Mucosa of stomach (tissue), 1 donor: ENCODE results near the gene CEP57.

Experiments used
- H3K27me3 ChIP-seq: one replicate; pipeline ENCODE4 v1.7.0; 2013; ENCODE audit warnings: mild to moderate bottlenecking, low read length; ENCODE audit not compliant: control insufficient read depth, insufficient read depth
- H3K36me3 ChIP-seq: one replicate; pipeline ENCODE4 v1.7.0; 2013; ENCODE audit warnings: low read length; ENCODE audit not compliant: control insufficient read depth, insufficient read depth
- H3K4me1 ChIP-seq: one replicate; pipeline ENCODE4 v1.7.0; 2013; ENCODE audit warnings: mild to moderate bottlenecking, low read length; ENCODE audit not compliant: control insufficient read depth, insufficient read depth
- H3K4me3 ChIP-seq: one replicate; pipeline ENCODE4 v1.7.0; 2013; ENCODE audit warnings: low read length
- H3K9ac ChIP-seq: one replicate; pipeline ENCODE4 v1.7.0; 2013; ENCODE audit warnings: mild to moderate bottlenecking, low read length, moderate library complexity
- H3K9me3 ChIP-seq: one replicate; pipeline ENCODE4 v1.7.0; 2013; ENCODE audit warnings: mild to moderate bottlenecking, low read length, moderate library complexity; ENCODE audit not compliant: control insufficient read depth
- donor health status: Pancreatic carcinoma.

CEP57 gene

DNA sequence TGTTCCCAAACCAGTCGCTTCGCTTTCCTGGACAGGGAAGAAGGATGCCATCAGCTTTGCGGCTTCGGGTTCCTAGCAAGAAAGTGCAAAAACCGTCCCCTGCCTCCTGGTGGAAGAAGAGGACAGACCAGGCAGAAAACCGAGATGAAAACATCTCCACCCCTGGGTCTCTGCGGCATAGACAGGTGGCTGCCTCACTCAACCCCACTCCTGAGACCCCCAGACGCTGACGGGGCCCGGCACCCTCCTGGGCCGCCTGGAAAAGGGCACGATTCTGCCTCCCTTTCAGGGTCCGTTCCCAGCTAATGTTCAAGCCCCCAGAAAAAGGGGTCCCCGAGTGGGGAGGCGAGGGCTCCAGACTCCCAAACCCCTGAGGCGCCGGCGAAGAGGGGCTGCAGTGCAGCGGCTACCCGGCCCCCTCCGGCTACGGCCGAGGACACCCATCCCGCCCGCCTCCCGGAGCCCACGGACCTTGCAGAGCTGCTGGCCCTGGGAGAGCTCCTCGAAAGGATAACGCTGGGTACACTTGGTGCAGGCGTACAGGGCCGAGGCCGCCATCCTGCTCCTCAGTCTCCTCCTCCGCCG lies 1.3 kb upstream of the CEP57 start:
- H3K4me1 ChIP-seq = peaks cover 10% of the 10 kb centered on the region
- peak overlapping the region; percentile 94 for H3K9ac ChIP-seq
- H3K4me3 ChIP-seq = peak overlapping the region; percentile 95
- H3K9me3 ChIP-seq = no peaks in the 10 kb centered on the region
- no peaks in the 10 kb centered on the region for H3K27me3 ChIP-seq
- H3K36me3 ChIP-seq = peaks cover 7% of the 10 kb centered on the region

DNA sequence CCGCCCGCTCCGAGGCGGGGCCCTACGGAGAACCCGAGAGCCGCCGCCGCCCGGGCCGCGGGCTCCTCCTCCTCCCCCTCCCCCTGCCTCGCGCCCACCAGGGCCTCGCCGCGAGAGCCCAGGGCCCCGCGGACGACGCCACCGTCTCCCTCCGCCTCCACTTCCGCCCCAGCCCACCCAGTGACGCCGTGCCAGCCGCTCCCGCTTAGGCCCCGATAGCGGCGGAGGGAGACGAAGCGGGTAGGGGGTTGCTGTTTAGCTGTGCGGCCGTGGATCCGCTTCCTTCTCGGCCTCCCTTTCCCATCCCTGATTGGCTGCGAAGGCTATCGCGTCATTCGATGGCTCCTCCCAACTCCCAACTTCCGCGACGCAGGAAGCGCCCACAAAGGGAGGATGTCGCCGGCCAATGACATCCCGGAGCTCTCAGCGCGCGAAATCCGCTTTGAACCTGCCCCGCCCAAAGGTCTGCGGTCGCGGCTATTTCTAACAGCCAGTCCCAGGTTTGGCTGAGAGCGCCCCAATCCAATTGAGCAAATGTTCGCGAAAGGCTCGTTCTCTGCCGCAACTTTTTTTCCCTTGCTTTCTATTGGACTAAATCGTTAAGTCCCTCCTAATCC lies 684 bp upstream of the CEP57 start, which contains the start of gene FAM76B:
Gene FAM76B, minus strand, starts transcription at position 277 of the 617 bp plus-strand sequence. CDS start 304 bp downstream, outside the sequence.
- Histone ChIP-seq H3K36me3 (peaks cover 7% of the 10 kb centered on the region), H3K4me3 (peak within 1 kb of the TSS; percentile 95), H3K4me1 (peaks cover 10% of the 10 kb centered on the region), H3K9ac (peak within 1 kb of the TSS; percentile 94), H3K9me3 (no peaks in the 10 kb centered on the region), H3K27me3 (no peaks in the 10 kb centered on the region)

DNA sequence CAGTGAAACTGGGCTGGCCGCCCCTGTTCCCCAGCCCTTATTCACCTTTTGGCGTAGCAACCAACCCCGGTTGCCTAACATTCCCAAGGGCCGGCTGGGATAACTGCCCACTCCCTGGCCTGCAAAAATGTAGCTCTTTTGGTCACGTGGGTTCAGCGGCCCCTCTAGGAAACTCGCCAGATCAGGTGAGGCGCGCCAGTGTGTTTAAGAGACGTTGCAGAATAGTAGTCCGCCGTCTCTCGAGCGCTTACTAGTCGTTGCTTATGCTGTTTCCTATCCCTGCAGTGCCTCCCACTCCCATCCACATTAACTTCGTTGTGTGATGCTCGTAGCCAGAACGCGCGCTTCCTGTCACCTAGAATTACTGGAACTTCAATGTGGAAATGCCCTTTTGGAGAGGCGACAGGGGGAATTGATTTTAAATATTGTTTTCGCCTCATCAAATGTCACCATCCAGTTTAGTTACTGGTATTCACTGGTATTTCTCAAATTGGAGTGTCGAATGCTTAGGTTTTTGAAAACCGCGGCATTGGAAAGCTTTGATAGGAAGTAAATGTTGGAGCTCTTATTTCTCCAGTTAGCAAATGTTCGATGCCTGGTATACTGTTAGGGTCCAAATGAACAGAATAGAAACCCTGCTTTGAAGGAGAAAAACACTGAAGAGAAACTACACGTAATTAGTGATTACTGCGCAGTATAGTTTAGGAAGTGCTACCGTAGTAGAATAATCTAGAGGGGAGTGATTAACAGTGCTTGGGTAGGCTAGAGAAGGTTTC lies 823 bp downstream of the CEP57 start:
- Histone ChIP-seq H3K9ac (peak overlapping the region; percentile 94), H3K4me3 (peak overlapping the region; percentile 90), H3K9me3 (no peaks in the 10 kb centered on the region), H3K27me3 (no peaks in the 10 kb centered on the region), H3K4me1 (peaks cover 10% of the 10 kb centered on the region), H3K36me3 (peaks cover under 1% of the 10 kb centered on the region)

DNA sequence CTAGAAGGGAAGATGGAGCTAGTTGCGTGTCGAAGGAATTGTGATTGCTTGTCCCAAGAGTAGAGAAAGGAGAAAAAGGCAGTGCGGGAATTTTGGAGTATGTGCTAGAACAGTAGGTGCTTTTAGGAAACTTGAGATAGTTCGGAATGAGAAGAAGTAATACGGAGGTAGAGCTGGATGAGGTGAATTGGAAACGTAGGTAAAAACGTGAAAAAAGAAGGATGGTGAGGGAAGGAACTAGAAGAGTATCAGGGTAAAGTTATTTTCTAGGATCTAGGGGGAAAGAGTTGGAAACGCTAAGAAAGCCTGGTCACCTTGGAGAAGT lies 1.4 kb downstream of the CEP57 start:
- Histone ChIP-seq H3K36me3 (no peaks in the 10 kb centered on the region), H3K9ac (peak overlapping the region; percentile 94), H3K27me3 (no peaks in the 10 kb centered on the region), H3K4me3 (peak overlapping the region; percentile 90), H3K9me3 (no peaks in the 10 kb centered on the region), H3K4me1 (peaks cover 10% of the 10 kb centered on the region)

DNA sequence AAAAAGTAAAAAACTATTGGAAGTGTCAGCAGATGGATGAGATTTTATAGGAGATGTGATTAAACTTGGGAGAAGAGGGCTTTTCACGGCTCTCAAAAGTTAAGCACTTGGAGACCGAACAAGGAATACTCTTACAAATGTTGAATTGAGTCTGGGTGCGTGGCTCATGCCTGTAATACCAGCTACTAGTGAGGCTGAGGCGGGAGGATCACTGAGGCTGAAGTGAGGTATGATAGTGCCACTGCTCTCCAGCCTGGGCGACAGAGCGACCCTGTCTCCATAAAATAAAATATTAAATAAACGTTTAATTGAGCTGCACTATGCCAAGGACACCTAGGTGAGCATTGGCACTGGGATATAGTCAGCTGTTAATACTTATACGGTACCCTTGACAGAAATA lies 1.9 kb downstream of the CEP57 start:
- H3K36me3 ChIP-seq = no peaks in the 10 kb centered on the region
- peak overlapping the region; percentile 94 for H3K9ac ChIP-seq
- H3K9me3 ChIP-seq = no peaks in the 10 kb centered on the region
- no peak overlapping the region for H3K4me3 ChIP-seq
- peaks cover 10% of the 10 kb centered on the region for H3K4me1 ChIP-seq
- no peaks in the 10 kb centered on the region for H3K27me3 ChIP-seq

DNA sequence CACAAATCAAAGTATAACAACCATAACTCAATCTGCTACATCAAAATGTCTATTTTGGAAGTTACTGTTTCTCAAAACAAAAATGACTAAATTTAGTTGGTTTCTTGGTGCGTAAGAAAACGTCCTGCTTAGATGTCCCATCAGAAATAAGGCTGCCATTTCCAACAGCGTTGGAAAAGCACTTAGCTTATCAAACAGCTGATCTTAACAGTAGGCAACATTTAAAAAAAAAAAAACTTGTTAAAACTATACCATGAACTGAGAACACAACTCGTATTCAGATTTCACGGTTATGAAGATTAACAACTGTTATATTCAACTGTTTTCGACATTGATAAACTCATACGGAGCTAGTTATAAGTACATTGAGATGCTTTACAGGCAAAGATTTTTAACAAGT lies 2.4 kb downstream of the CEP57 start:
- Histone ChIP-seq H3K9me3 (no peaks in the 10 kb centered on the region), H3K9ac (no peak overlapping the region), H3K27me3 (no peaks in the 10 kb centered on the region), H3K4me1 (peaks cover 10% of the 10 kb centered on the region), H3K36me3 (no peaks in the 10 kb centered on the region), H3K4me3 (no peak overlapping the region)

DNA sequence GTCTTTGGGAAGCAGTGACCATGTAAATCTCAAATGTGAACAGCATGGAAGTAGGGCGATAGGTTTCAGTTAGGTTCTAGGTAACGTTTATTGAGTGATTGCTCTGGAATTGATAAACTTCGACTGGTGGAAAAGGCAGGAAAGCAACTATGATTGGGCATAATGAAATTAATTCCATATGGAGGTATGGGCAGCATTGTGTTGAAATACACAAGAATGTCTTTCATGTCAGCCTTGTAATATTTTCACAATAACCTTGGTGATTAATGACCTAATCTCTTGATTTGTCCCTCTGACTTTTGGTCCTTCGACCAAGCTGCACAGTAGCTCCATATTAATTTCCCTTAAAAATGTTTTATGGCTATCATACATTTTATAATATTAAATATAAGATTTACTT lies 2.8 kb downstream of the CEP57 start:
- Histone ChIP-seq H3K27me3 (no peaks in the 10 kb centered on the region), H3K4me1 (peaks cover 10% of the 10 kb centered on the region), H3K9me3 (no peaks in the 10 kb centered on the region), H3K9ac (no peak overlapping the region), H3K4me3 (no peak overlapping the region), H3K36me3 (no peaks in the 10 kb centered on the region)

DNA sequence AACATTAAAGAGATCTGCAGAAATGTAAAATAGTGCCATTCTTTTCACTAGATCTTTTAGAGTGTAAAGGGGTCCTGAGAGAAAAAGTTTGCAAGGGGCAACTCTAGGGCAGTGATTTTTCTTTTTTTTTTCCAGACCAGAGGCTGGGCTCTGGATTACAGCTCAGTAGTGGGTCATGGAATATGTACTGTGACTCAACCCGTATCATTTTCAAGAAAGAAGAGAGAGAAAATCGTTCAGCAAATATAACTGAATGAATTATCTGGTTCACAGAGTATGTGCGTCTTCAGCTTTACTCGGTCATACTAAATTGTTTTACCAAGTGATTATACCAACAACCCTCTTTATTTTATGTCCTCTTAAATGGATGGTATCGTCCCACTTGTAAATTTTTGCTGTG lies 3.8 kb downstream of the CEP57 start:
- no peaks in the 10 kb centered on the region for H3K9me3 ChIP-seq
- no peak overlapping the region for H3K9ac ChIP-seq
- peaks cover 5% of the 10 kb centered on the region for H3K4me1 ChIP-seq
- H3K36me3 ChIP-seq = no peaks in the 10 kb centered on the region
- no peaks in the 10 kb centered on the region for H3K27me3 ChIP-seq
- no peak overlapping the region for H3K4me3 ChIP-seq

DNA sequence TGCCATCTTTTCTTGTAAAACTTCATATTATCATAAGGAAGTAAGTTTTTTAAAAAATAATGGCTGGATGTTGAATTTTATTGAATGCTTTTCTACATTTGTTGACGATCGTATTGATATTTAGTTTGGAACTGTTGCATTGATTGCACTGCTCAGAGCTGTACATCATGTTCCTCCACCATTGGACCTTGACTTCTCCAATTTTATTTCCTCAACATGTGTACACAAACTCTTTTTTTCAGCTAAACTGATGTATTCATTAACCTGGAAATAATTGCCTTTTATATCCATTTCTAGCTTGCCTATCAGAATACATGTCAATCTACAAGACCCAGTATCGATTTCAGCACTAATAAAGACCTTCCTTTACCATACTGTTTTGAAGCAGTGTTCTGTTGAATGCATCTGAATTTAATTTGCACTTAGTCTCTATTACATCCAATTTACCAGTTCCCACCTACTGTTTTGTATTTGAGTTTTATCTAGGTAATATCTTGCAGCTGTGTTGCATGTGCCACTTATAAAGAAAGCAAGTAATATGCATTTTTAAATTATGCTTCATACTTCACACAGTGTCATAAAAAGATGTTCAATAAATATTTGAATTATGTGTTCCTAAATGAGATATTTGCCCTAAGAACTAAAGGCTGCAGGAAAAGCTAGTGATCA lies 5.5 kb downstream of the CEP57 start:
- H3K9me3 ChIP-seq = no peaks in the 10 kb centered on the region
- H3K9ac ChIP-seq = no peak overlapping the region
- H3K27me3 ChIP-seq = no peaks in the 10 kb centered on the region
- peaks cover 5% of the 10 kb centered on the region for H3K4me1 ChIP-seq
- H3K36me3 ChIP-seq = no peaks in the 10 kb centered on the region
- H3K4me3 ChIP-seq = no peak overlapping the region

DNA sequence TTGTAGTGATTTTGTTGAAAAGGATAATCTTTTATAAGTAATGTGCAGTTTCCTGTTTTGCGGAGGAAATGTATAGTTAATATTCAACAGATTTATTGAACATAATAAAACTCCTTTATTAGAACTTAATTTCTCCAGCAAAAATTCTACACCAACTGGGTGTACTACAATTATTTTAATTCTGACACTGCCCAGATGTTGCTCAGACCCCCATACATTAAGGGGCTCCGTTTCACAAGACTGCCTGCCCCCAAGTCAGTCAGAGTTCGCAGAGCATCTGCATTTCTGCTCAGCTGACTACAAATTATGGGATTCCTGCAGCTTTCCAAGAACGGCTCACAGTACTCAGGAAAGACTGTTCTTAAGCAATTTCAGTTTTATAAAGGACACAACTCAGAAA lies 6.2 kb downstream of the CEP57 start:
- peaks cover 5% of the 10 kb centered on the region for H3K4me1 ChIP-seq
- H3K9ac ChIP-seq = no peak overlapping the region
- no peaks in the 10 kb centered on the region for H3K9me3 ChIP-seq
- no peaks in the 10 kb centered on the region for H3K36me3 ChIP-seq
- no peaks in the 10 kb centered on the region for H3K27me3 ChIP-seq
- no peak overlapping the region for H3K4me3 ChIP-seq

DNA sequence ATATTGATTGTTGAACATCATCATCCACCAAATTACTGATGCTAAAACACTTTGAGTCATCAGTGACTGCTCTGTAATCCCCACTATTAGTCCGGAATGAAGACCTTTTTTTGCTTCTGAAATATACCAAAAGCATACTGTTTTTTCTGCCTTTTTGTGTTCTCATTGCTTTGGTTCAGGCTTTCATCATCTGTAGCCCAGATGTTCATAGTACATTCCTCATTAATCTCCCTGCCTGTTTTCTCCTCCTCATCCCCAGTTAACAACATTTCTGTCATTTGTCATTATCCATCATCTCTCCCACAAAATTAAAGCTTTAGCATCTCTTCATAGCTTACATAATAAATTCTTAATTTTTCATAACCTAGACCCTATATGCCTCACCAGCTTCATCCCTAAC lies 9.2 kb downstream of the CEP57 start:
- Histone ChIP-seq H3K4me1 (no peaks in the 10 kb centered on the region), H3K9ac (no peak overlapping the region), H3K27me3 (no peaks in the 10 kb centered on the region), H3K36me3 (no peaks in the 10 kb centered on the region), H3K9me3 (no peaks in the 10 kb centered on the region), H3K4me3 (no peak overlapping the region)

DNA sequence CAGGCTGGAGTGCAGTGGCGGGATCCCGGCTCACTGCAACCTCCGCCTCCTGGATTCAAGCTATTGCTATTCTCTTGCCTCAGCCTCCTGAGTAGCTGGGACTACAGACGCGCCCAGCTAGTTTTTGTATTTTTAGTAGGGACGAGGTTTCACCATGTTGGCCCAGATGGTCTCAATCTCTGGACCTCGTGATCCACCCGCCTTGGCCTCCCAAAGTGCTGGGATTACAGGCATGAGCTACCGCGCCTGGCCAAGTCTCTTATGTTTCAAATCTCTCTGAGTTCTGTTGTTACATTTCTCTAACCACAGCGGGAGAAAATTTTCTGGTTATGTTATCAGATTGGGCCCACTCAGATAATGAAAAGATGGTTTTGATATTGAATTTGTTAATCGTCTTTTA lies 10.1 kb downstream of the CEP57 start:
- Histone ChIP-seq H3K9me3 (no peaks in the 10 kb centered on the region), H3K4me1 (no peaks in the 10 kb centered on the region), H3K9ac (no peak overlapping the region), H3K27me3 (no peaks in the 10 kb centered on the region), H3K4me3 (no peak overlapping the region), H3K36me3 (no peaks in the 10 kb centered on the region)
